Upper lobe of left lung (tissue), 4 donors: ENCODE data around the gene COL8A1.

Experiments
- POLR2A ChIP-seq, 4 donors: fragments of 450-650 bp; IDR thresholded peaks; one replicate each; pipeline ENCODE4 v1.5.1; 2016 to 2017; ENCODE audit warnings: antibody characterized with exemption in 4 of 4, mild to moderate bottlenecking in 2 of 4
- TF ChIP-seq, protein P1 (sequence below), 6 experiments: fragments of 450-650 bp in 4 of 6; fragments of 200-600 bp in 2 of 6; sonication (generic) in 2 of 6; IDR thresholded peaks; one replicate each; pipeline ENCODE4 v1.5.1; 2016 to 2019; ENCODE audit warnings: antibody characterized with exemption in 6 of 6

DNA sequence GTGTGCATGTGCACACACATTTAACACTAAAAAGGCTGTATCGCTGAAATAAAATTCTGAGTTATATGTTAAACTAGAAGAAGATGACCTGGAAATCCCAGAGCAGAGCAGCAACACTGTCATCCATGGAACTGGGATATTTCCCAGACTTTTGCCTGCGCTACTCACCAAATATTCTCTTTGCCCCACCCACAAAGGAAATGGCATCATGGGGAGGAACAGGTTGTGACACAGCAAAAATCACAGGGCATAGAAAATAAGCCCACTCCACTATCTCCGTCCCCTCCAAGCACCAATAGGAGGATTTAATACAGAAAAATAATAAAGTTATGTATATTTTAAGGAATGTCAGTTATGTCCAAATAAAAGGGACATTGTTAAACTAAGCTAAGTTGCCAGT is 71.7 kb downstream of the COL8A1 start:
- TF ChIP-seq, protein P1, sequence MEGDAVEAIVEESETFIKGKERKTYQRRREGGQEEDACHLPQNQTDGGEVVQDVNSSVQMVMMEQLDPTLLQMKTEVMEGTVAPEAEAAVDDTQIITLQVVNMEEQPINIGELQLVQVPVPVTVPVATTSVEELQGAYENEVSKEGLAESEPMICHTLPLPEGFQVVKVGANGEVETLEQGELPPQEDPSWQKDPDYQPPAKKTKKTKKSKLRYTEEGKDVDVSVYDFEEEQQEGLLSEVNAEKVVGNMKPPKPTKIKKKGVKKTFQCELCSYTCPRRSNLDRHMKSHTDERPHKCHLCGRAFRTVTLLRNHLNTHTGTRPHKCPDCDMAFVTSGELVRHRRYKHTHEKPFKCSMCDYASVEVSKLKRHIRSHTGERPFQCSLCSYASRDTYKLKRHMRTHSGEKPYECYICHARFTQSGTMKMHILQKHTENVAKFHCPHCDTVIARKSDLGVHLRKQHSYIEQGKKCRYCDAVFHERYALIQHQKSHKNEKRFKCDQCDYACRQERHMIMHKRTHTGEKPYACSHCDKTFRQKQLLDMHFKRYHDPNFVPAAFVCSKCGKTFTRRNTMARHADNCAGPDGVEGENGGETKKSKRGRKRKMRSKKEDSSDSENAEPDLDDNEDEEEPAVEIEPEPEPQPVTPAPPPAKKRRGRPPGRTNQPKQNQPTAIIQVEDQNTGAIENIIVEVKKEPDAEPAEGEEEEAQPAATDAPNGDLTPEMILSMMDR (IDR thresholded peaks at IDR 0.05), result no peak
- no peak for TF ChIP-seq POLR2A (IDR thresholded peaks at IDR 0.05)
